Keratinocyte (primary cell): ENCODE data around the gene ZCRB1. TPM values are rescaled to one million over a fixed set of nuclear protein-coding genes. Genes with fewer than 3 reads are reported as not detected.
"Not testable (repeated sequence)": the region's sequence is repeated elsewhere in the genome, so short reads cannot be mapped to it uniquely, and the experiment has no call there.

Experiments used
- DNase-seq: peaks from one replicate; pipeline ENCODE4 v3.0.0-alpha.2; 2011; ENCODE audit warnings: low read depth, missing footprints, low spot score
- FAIRE-seq: peaks from 2 replicates; lab custom pipeline; 2011; peaks lifted over from hg19 to GRCh38; lab: Jason Lieb, UNC
- H2AFZ ChIP-seq: 2 replicates; pipeline ENCODE4 v1.6.0; 2012; ENCODE audit warnings: low read length, control low read depth, inconsistent platforms; ENCODE audit not compliant: control insufficient read depth
- H3K27ac ChIP-seq: 2 replicates; pipeline ENCODE4 v1.5.1; 2011; ENCODE audit warnings: low read length; ENCODE audit not compliant: control insufficient read depth, insufficient read depth
- H3K27me3 ChIP-seq: 3 replicates; pipeline ENCODE4 v1.6.0; 2011; ENCODE audit warnings: low read length; ENCODE audit not compliant: control insufficient read depth, insufficient read depth; ENCODE audit errors: extremely low read depth
- H3K36me3 ChIP-seq, 2 experiments: 2 replicates in 1 of 2; 3 replicates in 1 of 2; pipeline ENCODE4 v1.5.1; 2011; ENCODE audit warnings: low read length in 2 of 2, mild to moderate bottlenecking in 1 of 2; ENCODE audit not compliant: control insufficient read depth in 2 of 2, insufficient read depth in 2 of 2; ENCODE audit errors: extremely low read depth in 1 of 2
- H3K4me1 ChIP-seq: 3 replicates; pipeline ENCODE4 v1.5.1; 2011; ENCODE audit warnings: low read length; ENCODE audit not compliant: control insufficient read depth, insufficient read depth; ENCODE audit errors: extremely low read depth
- H3K4me2 ChIP-seq: 3 replicates; pipeline ENCODE4 v1.6.0; 2011; ENCODE audit warnings: low read depth, low read length; ENCODE audit not compliant: control insufficient read depth, insufficient read depth; ENCODE audit errors: extremely low read depth
- H3K4me3 ChIP-seq, 3 experiments: fragments of 200-600 bp in 1 of 3; sonication (generic) in 1 of 3; 2 replicates in 2 of 3; 3 replicates in 1 of 3; pipeline ENCODE4 v1.5.1; 2011 to 2016; ENCODE audit warnings: low read length in 3 of 3, mild to moderate bottlenecking in 3 of 3, control low read depth in 2 of 3, inconsistent platforms in 1 of 3, low read depth in 1 of 3, mixed read lengths in 1 of 3, mixed run types in 1 of 3, moderate library complexity in 1 of 3; ENCODE audit not compliant: control insufficient read depth in 2 of 3, insufficient read depth in 2 of 3; ENCODE audit errors: extremely low read depth in 1 of 3
- H3K79me2 ChIP-seq: 2 replicates; pipeline ENCODE4 v1.6.0; 2012; ENCODE audit warnings: low read length; ENCODE audit not compliant: control insufficient read depth, insufficient read depth
- H3K9ac ChIP-seq: 3 replicates; pipeline ENCODE4 v1.6.0; 2011; ENCODE audit warnings: low read length; ENCODE audit not compliant: control insufficient read depth, insufficient read depth; ENCODE audit errors: extremely low read depth
- H3K9me1 ChIP-seq: 3 replicates; pipeline ENCODE4 v1.6.0; 2011; ENCODE audit warnings: low read length; ENCODE audit not compliant: control insufficient read depth, insufficient read depth; ENCODE audit errors: extremely low read depth
- H3K9me3 ChIP-seq: 2 replicates; pipeline ENCODE4 v1.5.1; 2012; ENCODE audit warnings: low read depth, low read length; ENCODE audit not compliant: control insufficient read depth
- H4K20me1 ChIP-seq: 3 replicates; pipeline ENCODE4 v1.6.0; 2011; ENCODE audit warnings: low read length; ENCODE audit not compliant: control insufficient read depth, insufficient read depth; ENCODE audit errors: extremely low read depth
- CTCF ChIP-seq, 3 experiments: IDR thresholded peaks in 1 of 3; conservative IDR thresholded peaks in 1 of 3; optimal IDR thresholded peaks in 1 of 3; 2 replicates in 2 of 3; 3 replicates in 1 of 3; pipeline versions ENCODE3 to v1.5.1; 2011; ENCODE audit warnings: low read length in 3 of 3, mild to moderate bottlenecking in 3 of 3, moderate library complexity in 2 of 3, control low read depth in 1 of 3, inconsistent platforms in 1 of 3; ENCODE audit not compliant: insufficient read depth in 2 of 3; ENCODE audit errors: extremely low read depth in 1 of 3
- EZH2 ChIP-seq: IDR thresholded peaks from one replicate; pipeline ENCODE4 v1.6.1; 2012; ENCODE audit warnings: inconsistent platforms, mild to moderate bottlenecking, low read length, moderate library complexity
- dilution Hi-C: fragments of 300-500 bp; cut with MboI; formaldehyde crosslinking; loops from one replicate; pipeline ENCODE4 v1.7.0; 2020; ENCODE audit warnings: low sequenced_read_pairs; ENCODE audit not compliant: extremely low pct_ligation_motif_present
- polyA plus RNA-seq, 5 experiments: library from polyadenylated mRNA; depleted of rRNA in 3 of 5; stranded (reverse) in 3 of 5; stranded (forward) in 1 of 5; unstranded in 1 of 5; fragments of >200 nt; gene quantifications; 1 replicate in 1 of 5; 2 replicates in 3 of 5; 3 replicates in 1 of 5; pipeline versions ENCODE4 v1.2.1 to v1.2.3, GENCODE V29; 2011 to 2012; ENCODE audit warnings: missing spikeins in 2 of 5, low read depth in 1 of 5, low replicate concordance in 1 of 5

The ZCRB1 gene
- polyA plus RNA-seq, 1 donor (not counting 4 experiments of a cell fraction or from before 2014, with no cell fraction given) = 41.6 TPM

- Histone ChIP-seq H3K27me3 (no peaks in the 10 kb centered on the region), H3K27ac (no peak overlapping the region), H3K79me2 (peaks cover 16% of the 10 kb centered on the region), H3K9me1 (no peaks in the 10 kb centered on the region), H2AFZ (no peak overlapping the region), H3K4me3 (no peak overlapping the region), H3K9ac (no peak overlapping the region), H3K4me2 (no peak overlapping the region), H3K36me3 (peaks cover 4 to 6% of the 10 kb centered on the region in 2 experiments), H3K4me1 (no peaks in the 10 kb centered on the region), H4K20me1 (no peaks in the 10 kb centered on the region), H3K9me3 (no peaks in the 10 kb centered on the region)
- DNase-seq (no peak), FAIRE-seq (no peak)
- TF ChIP-seq EZH2 (no peak), CTCF (optimal IDR thresholded peaks at IDR 0.05 in 1 of 3, IDR thresholded peaks at IDR 0.05 in 1 of 3, conservative IDR thresholded peaks at IDR 0.05 in 1 of 3; ENCODE audit: extremely low read depth in 1 of 3, insufficient read depth in 2 of 3, low read length in 3 of 3) (no peak)
- dilution Hi-C loops = no loop called here
Observed at GRCh38 chr12:42356344-42356743, 30.4 kb upstream of the ZCRB1 start.

GRCh38 chr12:42350021-42350407, 24.1 kb upstream of the ZCRB1 start:
- H3K27ac ChIP-seq, H3K36me3 ChIP-seq, H2AFZ ChIP-seq, dilution Hi-C loops, H3K9me1 ChIP-seq, H4K20me1 ChIP-seq, H3K9ac ChIP-seq, H3K4me2 ChIP-seq, H3K4me1 ChIP-seq, DNase-seq, FAIRE-seq, H3K9me3 ChIP-seq, H3K4me3 ChIP-seq, H3K27me3 ChIP-seq: not testable (repeated sequence)
- peaks cover 44% of the 10 kb centered on the region for H3K79me2 ChIP-seq

DNA sequence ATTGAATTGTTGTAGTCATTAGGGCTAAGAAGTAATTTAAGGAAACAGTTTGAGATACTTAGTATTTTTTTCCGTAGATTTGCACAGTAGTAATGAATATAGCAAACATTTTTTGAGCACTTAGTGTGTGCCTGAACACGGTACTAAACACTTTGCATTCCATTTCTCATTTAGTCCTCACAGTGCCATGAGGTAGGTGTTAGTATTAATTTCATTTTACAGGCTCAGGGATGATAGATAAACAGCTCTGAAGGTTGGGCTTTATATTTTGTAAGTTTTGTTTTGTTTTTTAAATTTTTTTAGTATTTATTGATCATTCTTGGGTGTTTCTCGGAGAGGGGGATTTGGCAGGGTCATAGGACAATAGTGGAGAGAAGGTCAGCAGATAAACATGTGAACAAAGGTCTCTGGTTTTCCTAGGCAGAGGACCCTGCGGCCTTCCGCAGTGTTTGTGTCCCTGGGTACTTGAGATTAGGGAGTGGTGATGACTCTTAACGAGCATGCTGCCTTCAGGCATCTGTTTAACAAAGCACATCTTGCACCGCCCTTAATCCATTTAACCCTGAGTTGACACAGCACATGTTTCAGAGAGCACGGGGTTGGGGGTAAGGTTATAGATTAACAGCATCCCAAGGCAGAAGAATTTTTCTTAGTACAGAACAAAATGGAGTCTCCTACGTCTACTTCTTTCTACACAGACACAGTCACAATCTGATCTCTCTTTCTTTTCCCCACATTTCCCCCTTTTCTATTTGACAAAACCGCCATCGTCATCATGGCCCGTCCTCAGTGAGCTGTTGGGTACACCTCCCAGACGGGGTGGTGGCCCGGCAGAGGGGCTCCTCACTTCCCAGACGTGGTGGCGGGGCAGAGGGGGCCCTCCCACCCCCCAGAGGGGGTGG, 23.5 kb upstream of the ZCRB1 start:
- FAIRE-seq, H3K4me1 ChIP-seq, dilution Hi-C loops, H3K4me3 ChIP-seq, H3K9me3 ChIP-seq, H3K27me3 ChIP-seq, H4K20me1 ChIP-seq, DNase-seq, H3K36me3 ChIP-seq, H3K9me1 ChIP-seq: not testable (repeated sequence)
- peak overlapping the region; percentile 56 for H3K9ac ChIP-seq
- H2AFZ ChIP-seq = peak overlapping the region; percentile 30
- H3K4me2 ChIP-seq = peak overlapping the region; percentile 58
- peaks cover 49% of the 10 kb centered on the region for H3K79me2 ChIP-seq
- H3K27ac ChIP-seq = peak overlapping the region; percentile 79
